IPS DF 6.9 (cell line): ENCODE measurements around the gene ART4.

Source experiments
- DNase-seq: peaks from one replicate; pipeline ENCODE4 v3.0.0-alpha.2; 2013; ENCODE audit warnings: low read depth, low spot score
- H3K27ac ChIP-seq: one replicate; pipeline ENCODE4 v1.5.1; 2013; ENCODE audit warnings: low read length, control low read depth
- H3K27me3 ChIP-seq: 2 replicates; pipeline ENCODE4 v1.6.1; 2013; ENCODE audit warnings: mild to moderate bottlenecking, low read length; ENCODE audit not compliant: control insufficient read depth, insufficient read depth
- H3K36me3 ChIP-seq: 2 replicates; pipeline ENCODE4 v1.6.1; 2013; ENCODE audit warnings: low read length; ENCODE audit not compliant: control insufficient read depth, insufficient read depth
- H3K4me1 ChIP-seq: 2 replicates; pipeline ENCODE4 v1.6.1; 2013; ENCODE audit warnings: low read length; ENCODE audit not compliant: control insufficient read depth, insufficient read depth
- H3K4me3 ChIP-seq: 2 replicates; pipeline ENCODE4 v1.5.1; 2013; ENCODE audit warnings: mild to moderate bottlenecking, low read length
- H3K9me3 ChIP-seq: 2 replicates; pipeline ENCODE4 v1.6.1; 2013; ENCODE audit warnings: low read length, inconsistent platforms; ENCODE audit not compliant: control insufficient read depth, insufficient read depth
- WGBS: extraction: QIAGEN DNeasy Blood & Tissue Kit; methylation state at CpG from one replicate; pipeline ENCODE4 v1.1.7; 2013; ENCODE audit warnings: mixed read lengths, missing lambda C conversion rate; ENCODE audit not compliant: insufficient read length, insufficient coverage; 5-methylcytosine and 5-hydroxymethylcytosine counted together

Gene ART4

DNA sequence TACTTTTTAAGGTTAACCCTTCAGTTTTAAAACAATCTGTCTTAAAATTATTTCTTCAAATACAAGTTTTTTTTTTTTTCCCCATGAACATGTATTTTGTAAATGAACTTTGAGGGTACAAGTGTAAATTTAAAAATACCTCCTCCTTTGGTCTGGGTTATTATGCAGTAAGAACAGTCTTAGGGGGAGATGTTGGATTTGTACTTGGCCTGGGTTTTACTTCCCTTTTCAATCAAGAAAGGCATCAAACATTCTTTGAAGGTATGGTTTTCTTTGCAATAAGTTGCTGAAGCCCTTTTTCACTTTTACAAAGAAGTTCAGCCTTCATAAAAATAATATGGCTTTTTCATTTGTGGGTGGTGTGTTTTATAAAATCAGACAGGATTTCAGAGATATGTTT lies 60.6 kb downstream of the ART4 start:
- DNase-seq = no peak
- Histone ChIP-seq H3K9me3 (no peaks in the 10 kb centered on the region), H3K27me3 (no peaks in the 10 kb centered on the region), H3K4me1 (no peaks in the 10 kb centered on the region), H3K27ac (no peak overlapping the region), H3K4me3 (no peak overlapping the region), H3K36me3 (peaks cover under 1% of the 10 kb centered on the region; the same call in 1 of the 2 replicates)

- Histone ChIP-seq H3K27ac (no peak overlapping the region), H3K9me3 (no peaks in the 10 kb centered on the region), H3K36me3 (no peaks in the 10 kb centered on the region), H3K4me3 (no peak overlapping the region), H3K27me3 (no peaks in the 10 kb centered on the region), H3K4me1 (no peaks in the 10 kb centered on the region)
- DNase-seq = no peak
- WGBS = no CpG with 5 or more reads among the region's 2 CpGs
Observed at GRCh38 chr12:14781563-14781962, 61.8 kb downstream of the ART4 start.

DNA sequence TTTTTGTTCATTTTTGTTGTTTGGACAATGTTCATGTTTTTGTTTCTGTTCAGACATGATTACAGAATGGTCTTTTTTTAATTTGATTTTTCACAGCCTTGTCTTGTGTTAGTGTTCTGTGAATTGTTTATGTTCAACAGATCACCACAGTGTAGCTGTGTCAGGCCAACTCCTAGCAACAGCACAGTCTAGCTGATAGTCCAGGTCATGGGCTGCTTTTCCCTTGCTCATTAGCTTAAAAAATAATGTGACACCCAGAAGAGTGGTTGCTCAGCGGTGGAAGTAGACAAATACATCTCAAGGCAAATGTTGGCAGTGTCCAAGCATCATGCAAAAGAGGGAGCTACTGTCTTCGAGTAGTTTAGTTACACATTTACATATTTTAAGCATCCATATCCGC lies 62.5 kb downstream of the ART4 start:
- no peaks in the 10 kb centered on the region for H3K9me3 ChIP-seq
- H3K27ac ChIP-seq = no peak overlapping the region
- H3K4me1 ChIP-seq = no peaks in the 10 kb centered on the region
- DNase-seq = no peak
- H3K4me3 ChIP-seq = no peak overlapping the region
- 100% methylated on average over 1 of the region's 3 CpGs for WGBS
- no peaks in the 10 kb centered on the region for H3K27me3 ChIP-seq
- H3K36me3 ChIP-seq = no peaks in the 10 kb centered on the region

GRCh38 chr12:14779834-14780233 lies 63.5 kb downstream of the ART4 start:
- no CpG with 5 or more reads among the region's 2 CpGs for WGBS
- DNase-seq = no peak
- H3K27me3 ChIP-seq = no peaks in the 10 kb centered on the region

DNA sequence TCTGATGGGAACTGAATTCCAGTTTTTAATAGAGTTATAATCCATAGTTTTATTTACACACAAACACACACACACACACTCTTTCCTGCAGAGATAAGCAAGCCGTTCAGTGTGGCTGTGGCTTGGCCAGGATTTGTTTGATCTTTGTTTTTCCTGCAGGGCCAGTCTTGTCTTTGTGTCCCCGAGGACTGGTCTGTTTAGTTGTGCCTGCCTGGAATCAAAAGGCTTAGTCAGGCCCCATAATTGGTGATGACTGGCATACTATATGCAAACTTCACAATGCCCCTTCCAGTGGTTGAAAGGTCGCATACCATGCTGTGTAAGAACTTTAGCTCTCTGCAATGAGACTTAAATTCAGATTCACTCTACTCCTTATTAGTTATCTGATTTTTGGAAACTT lies 66.1 kb downstream of the ART4 start:
- Histone ChIP-seq H3K36me3 (no peaks in the 10 kb centered on the region), H3K27ac (no peak overlapping the region), H3K27me3 (no peaks in the 10 kb centered on the region), H3K4me1 (no peaks in the 10 kb centered on the region; the same call in 1 of the 2 replicates), H3K4me3 (no peak overlapping the region), H3K9me3 (no peaks in the 10 kb centered on the region)
- DNase-seq = no peak
- WGBS = no CpG with 5 or more reads among the region's 3 CpGs

More at GRCh38 chr12:14779834-14780233, 63.5 kb downstream of the ART4 start:
- Histone ChIP-seq H3K9me3 (no peaks in the 10 kb centered on the region), H3K36me3 (no peaks in the 10 kb centered on the region), H3K4me3 (no peak overlapping the region), H3K27ac (no peak overlapping the region), H3K4me1 (no peaks in the 10 kb centered on the region)

DNA sequence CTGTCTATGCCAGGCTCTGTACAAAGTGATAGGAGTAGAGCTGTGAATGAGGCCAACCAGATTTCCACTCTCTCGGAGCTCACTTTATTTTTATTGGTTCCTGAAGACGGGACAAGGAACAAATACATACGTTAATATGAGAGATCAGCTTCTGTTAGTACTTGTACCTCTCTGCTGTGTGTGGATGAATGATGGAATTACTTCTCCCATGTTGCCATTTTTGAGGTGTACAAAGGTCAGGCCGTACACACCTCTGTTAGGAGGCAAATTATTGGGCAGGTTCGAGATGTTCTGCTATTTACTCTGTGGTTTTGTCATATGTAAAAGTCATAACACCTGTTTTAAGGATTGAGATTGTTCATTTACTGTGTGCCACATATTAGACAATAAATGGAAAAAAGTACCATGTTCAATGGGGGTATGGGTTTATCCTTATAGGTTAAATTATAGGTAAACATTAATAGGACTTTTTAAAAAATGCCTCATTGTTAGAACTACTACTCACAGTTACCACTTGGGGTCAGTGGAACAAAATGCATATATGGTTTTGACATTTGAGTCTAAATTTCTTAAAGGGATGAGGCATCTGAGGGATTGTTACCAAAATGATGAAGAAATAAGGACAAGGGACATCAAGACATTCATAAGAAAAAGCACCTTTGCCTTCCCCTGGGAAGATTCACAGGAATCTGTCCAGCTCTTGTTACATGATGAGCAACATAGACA lies 66.9 kb downstream of the ART4 start:
- Histone ChIP-seq H3K36me3 (no peaks in the 10 kb centered on the region), H3K27me3 (no peaks in the 10 kb centered on the region), H3K4me1 (no peaks in the 10 kb centered on the region; the same call in 1 of the 2 replicates), H3K9me3 (no peaks in the 10 kb centered on the region), H3K27ac (no peak overlapping the region), H3K4me3 (no peak overlapping the region)
- no CpG with 5 or more reads among the region's 5 CpGs for WGBS
- no peak for DNase-seq

DNA sequence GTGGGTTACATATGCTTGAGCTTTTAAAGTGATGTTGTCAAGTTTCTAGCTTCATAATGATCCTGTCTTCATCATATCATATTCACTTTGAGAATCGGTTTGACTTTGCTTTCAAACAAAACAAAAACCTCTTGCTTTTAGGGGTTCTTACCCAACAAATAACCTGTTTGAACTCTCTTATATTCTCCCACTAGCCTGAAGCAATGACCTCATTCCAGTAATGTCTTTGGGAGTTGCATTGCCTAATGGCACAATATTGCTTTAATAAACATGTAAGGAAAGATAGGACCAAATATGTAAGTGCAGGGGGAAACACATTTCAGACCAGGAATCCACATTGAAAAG lies 67.7 kb downstream of the ART4 start:
- Histone ChIP-seq H3K4me3 (peak overlapping the region; percentile 77; the same call in 1 of the 2 replicates), H3K27ac (no peak overlapping the region), H3K4me1 (no peaks in the 10 kb centered on the region; the same call in 1 of the 2 replicates), H3K36me3 (no peaks in the 10 kb centered on the region), H3K27me3 (no peaks in the 10 kb centered on the region), H3K9me3 (no peaks in the 10 kb centered on the region)
- DNase-seq = no peak
- WGBS = no CpG with 5 or more reads among the region's 1 CpG
